ENCODE data around the gene DOHH.

DNA sequence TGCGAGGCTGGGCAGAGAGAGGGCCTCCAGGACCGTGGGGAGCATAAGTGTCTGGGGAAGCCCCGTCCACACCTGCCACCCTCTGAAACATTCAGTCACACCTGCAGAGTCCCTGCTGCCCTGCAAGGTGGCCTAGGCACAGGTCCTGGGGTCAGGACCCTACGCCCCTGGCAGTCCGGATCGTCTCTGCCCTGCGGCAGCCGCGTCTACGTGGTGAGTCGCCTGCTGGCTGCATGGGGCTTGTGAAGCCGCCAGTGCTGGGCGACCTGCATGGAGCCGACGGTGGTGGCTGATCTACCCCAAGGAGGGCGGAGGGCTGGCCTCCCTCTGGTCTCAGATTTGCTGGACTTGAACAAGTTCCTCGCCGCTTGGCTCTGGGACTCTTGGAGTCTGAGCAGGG lies 18.7 kb upstream of the DOHH start:
- TF ChIP-seq, protein P1, sequence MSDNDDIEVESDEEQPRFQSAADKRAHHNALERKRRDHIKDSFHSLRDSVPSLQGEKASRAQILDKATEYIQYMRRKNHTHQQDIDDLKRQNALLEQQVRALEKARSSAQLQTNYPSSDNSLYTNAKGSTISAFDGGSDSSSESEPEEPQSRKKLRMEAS (IDR thresholded peaks at IDR 0.05): no peak
- TF ChIP-seq, protein P2, sequence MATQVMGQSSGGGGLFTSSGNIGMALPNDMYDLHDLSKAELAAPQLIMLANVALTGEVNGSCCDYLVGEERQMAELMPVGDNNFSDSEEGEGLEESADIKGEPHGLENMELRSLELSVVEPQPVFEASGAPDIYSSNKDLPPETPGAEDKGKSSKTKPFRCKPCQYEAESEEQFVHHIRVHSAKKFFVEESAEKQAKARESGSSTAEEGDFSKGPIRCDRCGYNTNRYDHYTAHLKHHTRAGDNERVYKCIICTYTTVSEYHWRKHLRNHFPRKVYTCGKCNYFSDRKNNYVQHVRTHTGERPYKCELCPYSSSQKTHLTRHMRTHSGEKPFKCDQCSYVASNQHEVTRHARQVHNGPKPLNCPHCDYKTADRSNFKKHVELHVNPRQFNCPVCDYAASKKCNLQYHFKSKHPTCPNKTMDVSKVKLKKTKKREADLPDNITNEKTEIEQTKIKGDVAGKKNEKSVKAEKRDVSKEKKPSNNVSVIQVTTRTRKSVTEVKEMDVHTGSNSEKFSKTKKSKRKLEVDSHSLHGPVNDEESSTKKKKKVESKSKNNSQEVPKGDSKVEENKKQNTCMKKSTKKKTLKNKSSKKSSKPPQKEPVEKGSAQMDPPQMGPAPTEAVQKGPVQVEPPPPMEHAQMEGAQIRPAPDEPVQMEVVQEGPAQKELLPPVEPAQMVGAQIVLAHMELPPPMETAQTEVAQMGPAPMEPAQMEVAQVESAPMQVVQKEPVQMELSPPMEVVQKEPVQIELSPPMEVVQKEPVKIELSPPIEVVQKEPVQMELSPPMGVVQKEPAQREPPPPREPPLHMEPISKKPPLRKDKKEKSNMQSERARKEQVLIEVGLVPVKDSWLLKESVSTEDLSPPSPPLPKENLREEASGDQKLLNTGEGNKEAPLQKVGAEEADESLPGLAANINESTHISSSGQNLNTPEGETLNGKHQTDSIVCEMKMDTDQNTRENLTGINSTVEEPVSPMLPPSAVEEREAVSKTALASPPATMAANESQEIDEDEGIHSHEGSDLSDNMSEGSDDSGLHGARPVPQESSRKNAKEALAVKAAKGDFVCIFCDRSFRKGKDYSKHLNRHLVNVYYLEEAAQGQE (IDR thresholded peaks at IDR 0.05; ENCODE audit: low read depth): no peak
- no peak for TF ChIP-seq RAD21 (IDR thresholded peaks at IDR 0.05; ENCODE audit: low read depth)
- TF ChIP-seq, protein P3, sequence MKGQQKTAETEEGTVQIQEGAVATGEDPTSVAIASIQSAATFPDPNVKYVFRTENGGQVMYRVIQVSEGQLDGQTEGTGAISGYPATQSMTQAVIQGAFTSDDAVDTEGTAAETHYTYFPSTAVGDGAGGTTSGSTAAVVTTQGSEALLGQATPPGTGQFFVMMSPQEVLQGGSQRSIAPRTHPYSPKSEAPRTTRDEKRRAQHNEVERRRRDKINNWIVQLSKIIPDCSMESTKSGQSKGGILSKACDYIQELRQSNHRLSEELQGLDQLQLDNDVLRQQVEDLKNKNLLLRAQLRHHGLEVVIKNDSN (IDR thresholded peaks at IDR 0.05): no peak
- TF ChIP-seq CREB1 (IDR thresholded peaks at IDR 0.05; ENCODE audit: low read depth): no peak
- TF ChIP-seq TEAD4 (IDR thresholded peaks at IDR 0.05): no peak
- no peak for TF ChIP-seq ZBTB7A (IDR thresholded peaks at IDR 0.05; ENCODE audit: low read depth)
- no peak for TF ChIP-seq TAF1 (IDR thresholded peaks at IDR 0.05; ENCODE audit: low read depth)
